MCF 10A (cell line): ENCODE data around the gene TUBGCP2. TPM values are rescaled to one million over a fixed set of nuclear protein-coding genes. Genes with fewer than 3 reads are reported as not detected.

Source experiments
- BruUV-seq: library from RNA; stranded (reverse); fragments of 400-500 nt; replicated peaks from 2 replicates; lab custom pipeline; 2021; lab: Mats Ljungman, UMichigan
- CTCF ChIA-PET: fragments of 300-600 bp; sonication (Branson Sonifier 250); formaldehyde crosslinking; extraction: SDS; loops from one replicate; lab custom pipeline; 2021; ENCODE audit warnings: antibody characterized with exemption, inconsistent platforms; lab: Yijun Ruan, JAX
- POLR2A ChIA-PET: fragments of 300-600, 350-650 bp; sonication (Branson Sonifier 250); formaldehyde crosslinking; extraction: SDS; loops from one replicate; lab custom pipeline; 2020; ENCODE audit warnings: antibody characterized with exemption, inconsistent platforms; lab: Yijun Ruan, JAX
- DNase-seq: peaks from one replicate; pipeline ENCODE4 v3.0.0-alpha.2; 2018; ENCODE audit not compliant: unreplicated experiment
- H3K27ac Mint-ChIP-seq: one replicate; pipeline ENCODE4 v1.8.0; 2022; ENCODE audit warnings: mild to moderate bottlenecking, low read depth, mixed read lengths; ENCODE audit not compliant: unreplicated experiment
- H3K27me3 Mint-ChIP-seq: one replicate; pipeline ENCODE4 v1.8.0; 2022; ENCODE audit warnings: mixed read lengths; ENCODE audit not compliant: insufficient read depth, unreplicated experiment
- H3K36me3 Mint-ChIP-seq: one replicate; pipeline ENCODE4 v1.8.0; 2022; ENCODE audit warnings: mild to moderate bottlenecking, moderate library complexity, mixed read lengths; ENCODE audit not compliant: insufficient read depth, unreplicated experiment
- H3K4me1 Mint-ChIP-seq: one replicate; pipeline ENCODE4 v1.8.0; 2022; ENCODE audit warnings: mixed read lengths; ENCODE audit not compliant: insufficient read depth, unreplicated experiment
- H3K4me3 Mint-ChIP-seq: one replicate; pipeline ENCODE4 v1.8.0; 2022; ENCODE audit warnings: mild to moderate bottlenecking, moderate library complexity, mixed read lengths; ENCODE audit not compliant: unreplicated experiment
- H3K9me3 Mint-ChIP-seq: one replicate; pipeline ENCODE4 v1.8.0; 2022; ENCODE audit warnings: mixed read lengths; ENCODE audit not compliant: unreplicated experiment
- CTCF ChIP-seq: fragments of 200-600 bp; IDR thresholded peaks from one replicate; pipeline ENCODE4 v1.8.0; 2022; ENCODE audit warnings: antibody characterized with exemption, mild to moderate bottlenecking; ENCODE audit not compliant: unreplicated experiment
- intact Hi-C: fragments of 100-400 bp; cut with micrococcal nuclease; formaldehyde crosslinking; loops from 2 replicates; pipeline ENCODE4 v1.14.1; 2022
- total RNA-seq: library from RNA; stranded (reverse); gene quantifications from 2 replicates; pipeline ENCODE4 v1.2.3, GENCODE V29; 2022

The TUBGCP2 gene
- total RNA-seq, 1 experiment from 2014 or later = 95.9 TPM

- ChIA-PET POLR2A (no interaction called here), CTCF (interaction anchor here (0.7 to 1.2 kb wide), 2 partner anchors 14 to 34 kb away, joined by 3 to 4 read pairs; no protein-coding TSS in a partner anchor)
- Mint-ChIP-seq H3K4me1 (peaks cover 4% of the 10 kb centered on the region), H3K9me3 (no peaks in the 10 kb centered on the region), H3K27ac (no peak overlapping the region), H3K36me3 (peaks cover 88% of the 10 kb centered on the region), H3K27me3 (no peaks in the 10 kb centered on the region), H3K4me3 (no peak overlapping the region)
- no TSS peak for BruUV-seq
- intact Hi-C loops = no loop called here
- DNase-seq = no peak
- TF ChIP-seq CTCF = no peak
These were observed 13.0 kb downstream of the TUBGCP2 start for GRCh38 chr10:133295426-133296320.

DNA sequence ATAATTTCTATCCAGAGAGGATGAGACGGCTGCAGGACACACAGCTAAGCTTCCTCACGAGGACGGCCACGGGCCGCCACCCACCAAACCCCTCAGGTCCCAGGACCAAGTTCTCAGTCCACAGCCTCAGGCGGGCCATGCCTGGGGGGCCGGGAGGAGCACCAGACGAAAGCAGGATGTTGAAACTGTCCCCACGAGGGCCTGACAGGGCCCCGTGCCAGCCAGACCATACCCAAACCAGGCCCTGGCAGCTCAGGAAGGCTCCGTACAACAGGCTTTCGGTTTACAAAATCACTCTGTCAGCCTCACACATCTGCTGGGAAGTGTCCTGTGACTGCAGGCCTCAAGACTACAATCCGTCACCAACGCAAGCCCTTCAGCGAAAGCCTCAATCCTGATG, 14.5 kb downstream of the TUBGCP2 start:
- intact Hi-C loops = no loop called here
- ChIA-PET CTCF (interaction anchor here (0.7 to 1.2 kb wide), 2 partner anchors 12 to 35 kb away, joined by 3 to 4 read pairs; no protein-coding TSS in a partner anchor), POLR2A (interaction anchor here (0.9 kb wide), 1 partner anchor 16 kb away, joined by 4 read pairs; no protein-coding TSS in a partner anchor)
- TF ChIP-seq CTCF = no peak
- DNase-seq = peak; percentile 50
- Mint-ChIP-seq H3K4me1 (peaks cover 4% of the 10 kb centered on the region), H3K9me3 (no peaks in the 10 kb centered on the region), H3K36me3 (peaks cover 87% of the 10 kb centered on the region), H3K4me3 (no peak overlapping the region), H3K27ac (no peak overlapping the region), H3K27me3 (no peaks in the 10 kb centered on the region)
- BruUV-seq = no TSS peak

GRCh38 chr10:133293810-133294119, 14.9 kb downstream of the TUBGCP2 start:
- peak; percentile 41 for DNase-seq
- intact Hi-C loops = no loop called here
- no peaks in the 10 kb centered on the region for H3K27me3 Mint-ChIP-seq
- BruUV-seq = no TSS peak
- POLR2A ChIA-PET = interaction anchor here (0.9 kb wide), 1 partner anchor 16 kb away, joined by 4 read pairs; no protein-coding TSS in a partner anchor
- no peak overlapping the region for H3K27ac Mint-ChIP-seq
- TF ChIP-seq CTCF = no peak
- H3K36me3 Mint-ChIP-seq = peaks cover 87% of the 10 kb centered on the region
- H3K4me1 Mint-ChIP-seq = peaks cover 4% of the 10 kb centered on the region
- no peak overlapping the region for H3K4me3 Mint-ChIP-seq
- no peaks in the 10 kb centered on the region for H3K9me3 Mint-ChIP-seq
- CTCF ChIA-PET = interaction anchor here (0.7 kb wide), 1 partner anchor 34 kb away, joined by 3 read pairs; no protein-coding TSS in a partner anchor
